ENCODE results near the gene BDH1.
"Not testable (repeated sequence)": the region's sequence is repeated elsewhere in the genome, so short reads cannot be mapped to it uniquely, and the experiment has no call there.

The BDH1 gene

GRCh38 chr3:197577366-197578074 lies 21.8 kb upstream of the BDH1 start:
- DNase-seq = no peak

GRCh38 chr3:197576838-197577237 lies 21.1 kb upstream of the BDH1 start:
- DNase-seq = no peak

GRCh38 chr3:197575362-197575761 lies 19.6 kb upstream of the BDH1 start:
- DNase-seq = no peak

DNA sequence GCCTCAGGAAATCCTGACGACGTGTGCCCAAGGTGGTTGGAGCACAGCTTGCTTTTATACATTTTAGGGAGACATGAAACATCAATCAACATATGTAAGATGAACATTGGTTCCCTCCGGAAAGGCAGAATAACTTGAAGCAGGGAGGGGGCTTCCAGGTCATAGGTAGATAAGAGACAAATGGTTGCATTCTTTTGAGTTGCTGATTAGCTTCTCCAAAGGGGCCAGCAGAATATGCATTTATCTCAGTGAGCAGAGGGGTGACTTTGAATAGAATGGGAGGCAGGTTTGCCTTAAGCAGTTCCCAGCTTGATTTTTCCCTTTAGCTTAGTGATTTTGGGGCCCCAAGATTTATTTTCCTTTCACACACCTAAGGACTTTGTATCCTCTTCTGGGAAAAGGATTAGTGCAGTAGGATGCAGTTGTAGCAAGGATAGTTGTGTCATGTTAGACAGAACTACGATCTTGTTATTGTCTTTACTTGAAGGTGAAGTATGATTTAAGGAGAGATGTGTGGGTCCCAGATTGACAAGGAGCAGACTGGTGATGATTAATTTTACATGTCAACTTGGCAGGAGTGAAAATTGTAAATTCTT lies 18.7 kb upstream of the BDH1 start:
- not testable (repeated sequence) for DNase-seq

DNA sequence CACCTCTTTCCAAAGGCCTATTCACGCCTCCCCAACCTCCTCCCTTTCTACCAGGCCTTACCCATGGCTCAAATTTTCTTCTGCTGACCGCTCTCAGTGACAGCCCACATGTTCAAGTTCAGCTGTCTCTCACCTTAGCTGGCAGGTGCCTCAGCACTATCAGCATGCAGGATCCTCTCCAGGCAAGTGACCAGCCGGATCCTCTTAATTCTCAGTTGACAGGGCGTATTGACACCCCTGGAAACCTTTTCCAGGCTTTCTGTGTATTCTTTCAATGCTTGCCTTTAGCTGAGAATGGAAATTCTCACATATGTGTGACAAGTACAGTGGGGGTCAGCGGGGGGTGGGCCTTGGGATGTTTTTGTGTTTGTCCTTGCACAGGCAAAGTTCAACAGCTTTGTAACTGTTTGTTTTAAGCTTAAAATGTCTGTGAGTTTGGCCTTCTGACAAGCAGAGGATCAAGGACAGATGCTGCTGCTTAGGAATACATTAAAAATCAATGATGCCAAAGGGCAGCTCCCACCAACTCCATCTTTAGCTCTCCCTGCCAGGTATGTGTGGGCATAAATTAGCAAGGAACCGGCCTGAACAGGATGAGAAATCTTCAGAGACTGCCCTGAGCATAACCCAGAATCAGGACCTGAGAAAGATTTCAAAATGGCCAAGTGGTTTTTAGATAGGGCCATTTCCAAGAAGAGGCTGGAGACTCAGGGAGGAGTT lies 17.4 kb upstream of the BDH1 start:
- no peak for DNase-seq

GRCh38 chr3:197571880-197572172 lies 16.1 kb upstream of the BDH1 start:
- not testable (repeated sequence) for DNase-seq

- not testable (repeated sequence) for DNase-seq
Observed at GRCh38 chr3:197571074-197571879, 15.5 kb upstream of the BDH1 start.

GRCh38 chr3:197569433-197569832 lies 13.7 kb upstream of the BDH1 start:
- DNase-seq = not testable (repeated sequence)

- DNase-seq = no peak
Observed at GRCh38 chr3:197567904-197568681, 12.3 kb upstream of the BDH1 start.

DNA sequence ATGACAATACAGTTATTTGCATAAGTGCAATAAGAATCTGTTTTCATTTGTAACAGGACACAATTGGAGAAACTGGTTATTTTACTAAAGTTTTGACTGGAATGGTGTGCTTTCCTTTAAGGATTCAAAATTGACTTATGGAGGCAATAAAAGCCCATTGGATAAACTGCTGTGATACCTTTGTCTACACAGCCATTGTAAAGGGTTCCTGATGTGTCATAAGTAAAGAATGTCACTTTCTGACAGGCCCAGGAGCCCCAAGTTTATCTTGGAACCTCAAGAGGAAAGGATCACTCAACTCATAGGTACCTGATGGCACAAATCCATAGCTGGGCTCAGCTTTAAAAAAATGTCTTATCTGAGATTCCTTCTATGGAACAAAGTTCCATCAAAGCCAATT lies 10.4 kb upstream of the BDH1 start:
- not testable (repeated sequence) for DNase-seq

DNA sequence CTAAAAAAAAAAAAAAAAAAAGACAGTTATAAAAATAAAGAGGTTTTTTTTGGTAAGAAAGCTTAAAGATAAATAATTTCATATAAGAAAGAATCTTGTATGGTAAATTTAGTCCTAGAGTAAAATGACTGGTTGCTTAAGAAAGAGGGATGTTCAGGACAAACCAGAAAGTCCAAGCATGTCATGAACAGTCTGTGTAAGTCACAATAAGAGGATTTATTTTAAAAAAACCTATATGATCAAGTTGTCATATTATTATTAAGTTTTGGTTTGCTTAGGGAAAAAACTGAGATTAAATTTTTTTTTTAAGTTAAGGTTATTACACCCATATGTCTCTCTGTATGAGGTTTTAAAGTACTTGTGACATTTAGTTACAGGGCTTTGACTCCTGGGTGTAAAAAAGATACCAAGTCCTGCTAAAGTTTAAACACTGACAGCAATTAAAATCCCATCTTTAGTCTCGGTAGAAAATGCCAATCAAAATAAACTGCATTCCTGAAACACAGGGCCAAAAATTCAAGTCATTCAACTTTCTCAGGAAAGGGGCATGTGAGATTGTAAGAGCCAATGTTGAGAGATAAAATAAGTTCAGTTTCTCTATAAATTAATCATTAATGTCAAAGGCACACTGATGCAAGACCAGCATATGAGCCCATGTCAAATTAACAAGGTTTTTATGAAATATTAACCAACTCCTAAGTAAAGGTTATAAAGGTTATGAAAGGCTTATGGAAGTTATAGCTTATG lies 8.5 kb upstream of the BDH1 start:
- DNase-seq = no peak

DNA sequence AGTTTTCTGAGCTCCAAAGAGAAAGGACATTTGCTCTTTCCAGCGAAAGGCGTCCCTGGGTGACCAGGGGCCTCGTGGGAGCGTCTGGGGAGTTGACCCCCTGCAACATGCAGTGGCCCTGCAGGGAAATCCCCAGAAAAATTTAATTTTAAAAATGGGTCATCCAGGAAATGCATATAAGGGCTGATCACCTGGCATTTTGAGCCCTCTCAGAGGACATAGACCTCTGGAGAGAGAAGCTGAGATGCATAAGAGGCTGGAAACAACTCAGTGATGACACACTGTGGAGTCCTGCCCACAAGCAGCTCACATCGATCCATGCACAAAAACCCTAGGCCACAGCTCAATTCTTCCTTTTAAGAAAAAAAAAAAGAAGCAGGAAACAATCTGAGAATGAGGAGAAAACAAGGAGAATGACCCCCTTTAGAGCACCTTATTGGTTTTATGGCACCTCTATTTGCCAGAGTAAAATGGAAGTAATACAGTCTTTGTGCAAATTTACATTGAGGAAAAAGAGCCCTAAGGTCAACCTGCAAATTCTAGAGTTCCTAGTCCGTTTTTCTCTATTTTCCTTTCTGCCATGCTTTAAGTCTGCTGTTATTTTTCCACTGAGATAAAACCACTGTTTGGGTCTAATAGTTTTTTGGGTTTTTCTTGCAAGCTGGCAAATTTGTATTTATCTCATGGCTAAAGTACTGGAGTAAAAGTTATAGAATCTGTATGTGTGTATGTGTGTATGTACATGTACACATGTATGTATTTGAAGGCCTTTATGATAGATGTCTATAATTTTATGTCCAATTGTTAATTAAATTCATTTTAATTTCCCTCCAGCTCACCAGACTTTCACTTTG lies 6.9 kb upstream of the BDH1 start:
- DNase-seq = no peak

- DNase-seq = no peak
Observed at GRCh38 chr3:197561926-197562325, 6.2 kb upstream of the BDH1 start.

GRCh38 chr3:197559651-197560050 lies 3.9 kb upstream of the BDH1 start:
- DNase-seq = no peak

DNA sequence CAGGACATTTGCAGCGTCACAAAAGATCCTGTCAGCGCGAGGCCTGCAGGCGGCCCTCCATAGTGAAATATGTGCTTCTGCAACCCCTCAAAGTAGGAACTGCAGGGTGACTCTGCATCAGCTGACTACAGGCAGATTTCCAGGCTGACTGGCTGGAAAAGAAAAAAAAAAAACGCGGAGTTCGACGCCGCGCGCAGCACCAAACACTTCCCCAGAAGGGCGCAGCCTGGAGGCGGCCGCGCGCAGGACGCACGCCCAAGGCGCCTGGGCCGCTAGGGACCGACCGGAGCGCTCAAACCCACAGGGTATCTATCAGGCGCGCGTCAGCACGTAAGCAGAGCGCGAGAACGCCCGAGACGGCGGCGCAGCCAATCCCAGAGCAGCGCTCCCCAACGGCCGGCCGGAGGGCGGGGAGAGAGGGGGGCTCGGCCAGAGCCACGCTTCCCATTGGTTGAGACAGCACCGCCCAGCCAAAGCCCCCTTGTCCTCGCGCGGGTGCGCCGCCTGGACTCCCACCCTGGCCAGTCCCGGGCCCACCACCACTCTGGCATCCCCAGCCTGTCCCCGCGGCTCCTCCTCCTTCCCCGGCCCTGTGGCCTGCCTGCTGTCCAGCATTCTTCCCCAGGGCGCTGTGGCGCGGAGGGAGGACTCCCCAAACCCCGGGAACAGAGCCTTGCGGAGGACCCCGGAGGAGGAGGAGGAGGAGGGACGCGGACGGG lies 1.0 kb downstream of the BDH1 start:
- DNase-seq = peak; percentile 99

GRCh38 chr3:197554196-197554561 lies 1.6 kb downstream of the BDH1 start:
- DNase-seq = no peak

- no peak for DNase-seq
Observed at GRCh38 chr3:197552198-197552597, 3.6 kb downstream of the BDH1 start.

DNA sequence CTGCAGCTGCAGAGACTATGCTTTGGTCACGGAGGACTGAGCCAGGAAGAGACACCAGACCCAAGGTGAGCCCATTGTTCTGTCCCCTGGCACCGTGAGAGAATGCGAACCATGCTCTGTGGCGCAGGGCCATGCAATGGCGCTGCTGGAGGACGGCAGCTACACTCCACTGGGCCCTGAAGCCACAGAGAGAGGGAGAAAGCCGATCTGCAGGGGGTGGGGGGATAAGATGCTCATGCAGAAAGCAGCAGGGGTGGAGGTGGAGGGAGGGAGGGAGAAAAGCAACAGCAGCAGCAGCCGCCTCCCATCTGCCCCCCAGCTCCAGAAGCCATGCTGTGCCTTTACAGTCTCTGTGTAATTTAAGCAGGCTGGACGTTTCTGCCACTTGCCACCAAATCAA lies 5.3 kb downstream of the BDH1 start:
- DNase-seq = no peak

GRCh38 chr3:197549261-197549885 lies 6.4 kb downstream of the BDH1 start:
- DNase-seq = no peak

All from NCI-H1436 (cell line).